Panc1 (cell line): ENCODE measurements around the gene NFYC.

Source experiments
- TCF7L2 ChIP-seq: IDR thresholded peaks from 2 replicates; pipeline ENCODE4 v1.6.1; 2011; ENCODE audit warnings: mild to moderate bottlenecking, low read depth, low read length, inconsistent platforms
- TF ChIP-seq, protein P1 (sequence below): fragments of 450-650 bp; IDR thresholded peaks from 2 replicates; pipeline ENCODE4 v1.5.1; 2017; ENCODE audit warnings: mild to moderate bottlenecking

DNA sequence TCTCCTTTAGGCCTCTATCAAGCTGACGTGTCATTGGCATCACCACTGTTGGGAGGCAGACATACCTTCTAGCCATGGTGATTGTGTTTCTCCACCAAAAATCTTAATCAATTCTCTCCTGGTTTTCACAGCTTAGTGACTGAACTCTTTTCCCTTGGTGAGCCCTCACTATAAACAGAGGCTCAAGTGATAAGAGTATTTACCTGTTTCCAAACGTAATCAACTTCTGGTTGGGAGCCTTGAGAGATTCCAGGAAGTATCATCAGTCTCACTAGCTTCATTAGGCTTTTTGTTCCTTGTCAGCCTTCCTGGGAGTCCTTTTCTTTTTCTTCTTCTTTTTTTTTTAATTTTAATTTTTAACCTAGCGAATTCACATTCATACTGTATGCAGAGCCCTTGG lies 58.3 kb downstream of the NFYC start:
- no peak for TF ChIP-seq TCF7L2
- TF ChIP-seq, protein P1, sequence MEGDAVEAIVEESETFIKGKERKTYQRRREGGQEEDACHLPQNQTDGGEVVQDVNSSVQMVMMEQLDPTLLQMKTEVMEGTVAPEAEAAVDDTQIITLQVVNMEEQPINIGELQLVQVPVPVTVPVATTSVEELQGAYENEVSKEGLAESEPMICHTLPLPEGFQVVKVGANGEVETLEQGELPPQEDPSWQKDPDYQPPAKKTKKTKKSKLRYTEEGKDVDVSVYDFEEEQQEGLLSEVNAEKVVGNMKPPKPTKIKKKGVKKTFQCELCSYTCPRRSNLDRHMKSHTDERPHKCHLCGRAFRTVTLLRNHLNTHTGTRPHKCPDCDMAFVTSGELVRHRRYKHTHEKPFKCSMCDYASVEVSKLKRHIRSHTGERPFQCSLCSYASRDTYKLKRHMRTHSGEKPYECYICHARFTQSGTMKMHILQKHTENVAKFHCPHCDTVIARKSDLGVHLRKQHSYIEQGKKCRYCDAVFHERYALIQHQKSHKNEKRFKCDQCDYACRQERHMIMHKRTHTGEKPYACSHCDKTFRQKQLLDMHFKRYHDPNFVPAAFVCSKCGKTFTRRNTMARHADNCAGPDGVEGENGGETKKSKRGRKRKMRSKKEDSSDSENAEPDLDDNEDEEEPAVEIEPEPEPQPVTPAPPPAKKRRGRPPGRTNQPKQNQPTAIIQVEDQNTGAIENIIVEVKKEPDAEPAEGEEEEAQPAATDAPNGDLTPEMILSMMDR: no peak
